Transverse colon (tissue), 4 donors: ENCODE results near the gene TOR4A. TPM values are rescaled to one million over a fixed set of nuclear protein-coding genes. Genes with fewer than 3 reads are reported as not detected.

ENCODE experiments used
- DNase-seq: peaks from one replicate; pipeline ENCODE4 v3.0.0-alpha.2; 2019
- H3K27ac ChIP-seq, 4 donors: fragments of 200-600 bp; sonication (generic); 2 replicates each; pipeline ENCODE4 v1.5.1; 2016 to 2018; ENCODE audit warnings: inconsistent platforms in 4 of 4
- H3K27me3 ChIP-seq: fragments of 200-600 bp; sonication (generic); 2 replicates; pipeline ENCODE4 v1.5.1; 2017; ENCODE audit warnings: inconsistent platforms
- H3K36me3 ChIP-seq, 4 donors: fragments of 200-600 bp; sonication (generic); 2 replicates each; pipeline ENCODE4 v1.5.1; 2017 to 2019; ENCODE audit warnings: inconsistent platforms in 4 of 4
- H3K4me1 ChIP-seq, 4 donors: fragments of 200-600 bp; sonication (generic); 2 replicates each; pipeline ENCODE4 v1.5.1; 2017 to 2020; ENCODE audit warnings: inconsistent platforms in 4 of 4
- H3K4me3 ChIP-seq, 4 donors: fragments of 200-600 bp; sonication (generic); 1 replicate in 1 of 4; 2 replicates in 3 of 4; pipeline versions ENCODE4 v1.5.1 to v1.6.1; 2017 to 2019; ENCODE audit warnings: inconsistent platforms in 4 of 4
- H3K9me3 ChIP-seq, 2 donors: fragments of 200-600 bp; sonication (generic); 2 replicates each; pipeline ENCODE4 v1.5.1; 2017 to 2019; ENCODE audit warnings: inconsistent platforms in 2 of 2
- CTCF ChIP-seq, 5 experiments: fragments of 200-600 bp in 3 of 5; fragments of 450-650 bp in 2 of 5; sonication (generic) in 3 of 5; IDR thresholded peaks; 1 replicate in 2 of 5; 2 replicates in 3 of 5; pipeline ENCODE4 v1.5.1; 2016 to 2017; ENCODE audit warnings: antibody characterized with exemption in 5 of 5, inconsistent platforms in 3 of 5, mild to moderate bottlenecking in 2 of 5, moderate library complexity in 1 of 5
- EP300 ChIP-seq: sonication (generic); formaldehyde crosslinking; IDR thresholded peaks from one replicate; pipeline ENCODE4 v1.6.1; 2017; ENCODE audit warnings: antibody characterized with exemption, low read depth
- POLR2A ChIP-seq: fragments of 450-650 bp; IDR thresholded peaks from one replicate; pipeline ENCODE4 v1.6.1; 2016; ENCODE audit warnings: antibody characterized with exemption, mild to moderate bottlenecking, moderate library complexity
- POLR2AphosphoS5 ChIP-seq, 3 donors: sonication (generic); formaldehyde crosslinking; IDR thresholded peaks; one replicate each; pipeline ENCODE4 v1.6.1; 2016; ENCODE audit warnings: antibody characterized with exemption in 3 of 3
- WGBS, 2 donors: methylation state at CpG; one replicate each; pipeline ENCODE4 v1.1.5; 2018; ENCODE audit warnings: low coverage in 1 of 2; 5-methylcytosine and 5-hydroxymethylcytosine counted together
- in situ Hi-C, 4 donors: fragments of 200-750 bp; cut with MboI; loops; one replicate each; pipeline versions ENCODE4 v1.15.0 to v1.15.1; 2017; ENCODE audit warnings: low sequenced_read_pairs in 3 of 4, low pct_ligation_motif_present in 1 of 4, low pct_unique_long_range_greater_than_20kb in 1 of 4
- intact Hi-C: fragments of 100-400 bp; cut with DNase I; formaldehyde crosslinking; loops from one replicate; pipeline ENCODE4 v1.15.1; 2023; ENCODE audit warnings: low total_unique reads
- total RNA-seq, 4 donors: library from RNA; depleted of rRNA; stranded (reverse); fragments of >200 nt; gene quantifications; one replicate each; pipeline ENCODE4 v1.1.0, GENCODE V29; 2016

TOR4A gene
- total RNA-seq, 4 donors from 2014 or later: 49.2 to 121 (median 71.7) TPM

DNA sequence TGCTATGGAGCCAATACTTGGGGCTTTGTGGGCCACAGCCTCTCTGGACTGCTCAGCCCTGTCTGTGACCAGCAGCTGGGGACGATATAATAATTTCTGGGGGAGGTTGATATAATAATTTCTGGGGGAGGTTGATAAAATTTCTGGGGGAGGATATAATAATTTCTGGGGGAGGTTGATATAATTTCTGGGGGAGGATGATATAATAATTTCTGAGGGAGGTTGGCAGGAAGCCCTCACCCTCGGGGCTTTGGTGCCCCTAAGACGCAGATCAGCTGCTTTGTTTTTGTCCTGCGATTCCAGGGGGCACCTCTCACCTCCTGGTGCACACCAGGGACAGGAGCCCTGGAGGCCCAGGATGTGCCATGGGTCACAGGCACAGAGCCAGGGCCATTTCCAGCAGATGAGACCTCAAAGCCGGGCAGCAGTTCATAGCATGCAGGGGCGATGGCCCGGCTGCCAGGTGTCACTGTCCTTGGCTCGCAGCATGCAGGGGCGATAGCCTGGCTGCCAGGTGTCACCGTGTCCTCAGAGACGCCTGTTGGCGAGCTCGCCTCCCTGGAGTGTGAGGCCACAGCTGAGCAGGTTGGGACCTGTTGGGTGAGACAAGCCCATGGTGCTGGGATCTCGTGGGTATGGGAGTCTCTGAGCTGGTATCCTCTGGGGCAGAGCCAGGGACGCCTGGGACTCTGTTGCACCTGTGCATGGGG lies 3.8 kb upstream of the TOR4A start:
- DNase-seq: no peak
- H3K36me3 ChIP-seq: peaks cover 0 to 15% (median 5%) of the 10 kb centered on the region in 4 donors
- H3K27me3 ChIP-seq: no peaks in the 10 kb centered on the region
- TF ChIP-seq EP300 (no peak), POLR2AphosphoS5 (IDR thresholded peaks at IDR 0.05) (peak in 2 of 3 donors; percentile 31 to 37)
- H3K4me1 ChIP-seq: peaks cover 22 to 47% (median 30%) of the 10 kb centered on the region in 4 donors
- intact Hi-C loops (no loop called here), in situ Hi-C loops (no loop called here)
- no peaks in the 10 kb centered on the region for H3K9me3 ChIP-seq
- H3K27ac ChIP-seq: peak overlapping the region; percentile 60 to 79 (median 76)
- 45 to 47% methylated on average over 2 to 11 of the region's 15 CpGs for WGBS, 2 donors
- H3K4me3 ChIP-seq: no peak overlapping the region

DNA sequence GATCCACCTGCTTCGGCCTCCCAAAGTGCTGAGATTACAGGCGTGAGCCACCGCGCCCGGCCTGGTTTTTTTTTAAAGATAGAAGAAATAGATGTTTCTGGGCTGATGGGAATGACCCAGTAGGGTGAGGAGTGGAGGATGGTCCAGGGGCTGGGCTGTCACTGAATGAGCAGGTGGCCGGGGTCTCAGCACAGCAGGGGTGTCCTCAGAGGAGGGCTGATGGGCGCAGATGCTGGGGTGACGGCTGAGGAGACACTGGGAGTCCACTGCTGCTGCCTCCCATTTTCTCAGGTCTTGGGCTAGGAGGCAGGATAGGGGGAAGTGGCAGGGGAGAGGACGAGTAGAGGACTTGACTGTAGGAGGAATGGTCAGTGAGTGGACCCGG lies 2.3 kb upstream of the TOR4A start:
- H3K4me1 ChIP-seq: peaks cover 13 to 44% (median 22%) of the 10 kb centered on the region in 4 donors
- no peak overlapping the region for H3K4me3 ChIP-seq
- no peaks in the 10 kb centered on the region for H3K27me3 ChIP-seq
- H3K27ac ChIP-seq: peak overlapping the region in 2 of 4 donors; percentile 5 to 79
- intact Hi-C loops (no loop called here), in situ Hi-C loops (loop anchor here in 2 of 4 donors (25.0 kb wide), 1 partner anchor 137 kb away; the partner anchor contains the start of genes EXD3 (in 2 of the 2) and NOXA1 (in 2 of the 2))
- TF ChIP-seq POLR2A: no peak
- TF ChIP-seq POLR2AphosphoS5 (IDR thresholded peaks at IDR 0.05): no peak
- TF ChIP-seq CTCF (IDR thresholded peaks at IDR 0.05): no peak
- TF ChIP-seq EP300: no peak
- H3K36me3 ChIP-seq: peaks cover 0 to 15% (median 5%) of the 10 kb centered on the region in 4 donors
- no peaks in the 10 kb centered on the region for H3K9me3 ChIP-seq
- 82 to 87% methylated on average over 3 to 10 of the region's 10 CpGs for WGBS, 2 donors
- no peak for DNase-seq

GRCh38 chr9:137275588-137276472 lies 1.7 kb upstream of the TOR4A start:
- Histone ChIP-seq H3K4me1 (peaks cover 13 to 50% (median 27%) of the 10 kb centered on the region in 4 donors), H3K27me3 (peaks cover 6% of the 10 kb centered on the region), H3K36me3 (peaks cover 0 to 15% (median 5%) of the 10 kb centered on the region in 4 donors), H3K27ac (peak overlapping the region; percentile 86 to 95 (median 90)), H3K9me3 (no peaks in the 10 kb centered on the region), H3K4me3 (no peak overlapping the region)
- intact Hi-C loops (no loop called here), in situ Hi-C loops (loop anchor here in 2 of 4 donors (25.0 kb wide), 1 partner anchor 136 kb away; the partner anchor contains the start of genes EXD3 (in 2 of the 2) and NOXA1 (in 2 of the 2))
- no peak for DNase-seq
- WGBS, 2 donors: 82 to 87% methylated on average over 7 to 22 of the region's 24 CpGs
- no peak for TF ChIP-seq POLR2A
- TF ChIP-seq CTCF (IDR thresholded peaks at IDR 0.05): no peak
- no peak for TF ChIP-seq EP300
- TF ChIP-seq POLR2AphosphoS5 (IDR thresholded peaks at IDR 0.05): no peak

DNA sequence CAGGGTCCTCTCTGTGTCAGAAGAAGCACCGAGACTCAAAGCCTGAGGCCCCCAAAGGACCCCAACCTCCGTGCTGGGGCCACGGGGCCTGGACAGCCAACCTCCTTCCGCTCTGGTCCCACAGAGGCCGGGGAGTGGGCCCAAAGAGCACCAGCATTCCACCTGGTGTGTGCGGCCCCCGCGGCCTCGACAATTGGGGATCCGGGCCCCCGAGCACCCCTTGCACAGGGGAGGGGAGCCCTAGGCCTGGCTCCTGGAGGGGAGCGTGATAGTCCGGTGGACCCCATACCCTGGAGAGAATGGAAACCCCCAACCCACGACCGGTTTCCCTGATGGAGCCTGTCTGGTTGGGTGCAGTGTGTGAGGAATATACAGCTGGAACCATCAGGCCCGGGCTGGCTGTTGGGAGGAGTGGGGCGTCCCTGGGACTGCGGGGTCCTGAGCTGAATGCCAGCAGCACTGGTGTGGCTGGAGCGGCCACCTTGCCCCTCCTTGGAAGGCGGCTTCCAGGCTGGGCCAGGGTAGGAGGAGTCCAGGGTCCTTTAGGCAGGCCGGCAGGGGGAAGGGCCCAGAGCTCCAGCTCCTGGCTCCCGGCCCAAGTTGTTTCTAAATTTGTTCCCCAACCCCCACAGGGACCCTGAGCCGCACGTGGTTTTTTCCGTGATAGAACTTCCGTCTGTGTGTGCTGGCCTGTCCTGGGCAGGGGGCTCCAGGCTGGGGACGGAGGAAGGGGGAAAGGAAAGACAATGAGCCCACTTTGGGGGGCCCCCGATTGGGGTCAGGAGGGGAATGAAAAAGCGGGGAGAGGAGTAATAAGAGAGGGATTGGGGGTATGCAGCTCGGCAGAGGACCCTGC lies 825 bp upstream of the TOR4A start:
- Histone ChIP-seq H3K4me3 (peak overlapping the region in 3 of 4 donors; percentile 49 to 74 (median 62)), H3K27ac (peak overlapping the region; percentile 86 to 95 (median 90)), H3K4me1 (peaks cover 13 to 53% (median 30%) of the 10 kb centered on the region in 4 donors), H3K36me3 (peaks cover 0 to 15% (median 5%) of the 10 kb centered on the region in 4 donors), H3K27me3 (peaks cover 9% of the 10 kb centered on the region), H3K9me3 (no peaks in the 10 kb centered on the region)
- WGBS, 2 donors: 3 to 40% methylated on average over 8 to 29 of the region's 30 CpGs
- peak; percentile 79 for DNase-seq
- in situ Hi-C loops (loop anchor here in 2 of 4 donors (25.0 kb wide), 1 partner anchor 136 kb away; the partner anchor contains the start of genes EXD3 (in 2 of the 2) and NOXA1 (in 2 of the 2)), intact Hi-C loops (no loop called here)
- TF ChIP-seq CTCF (IDR thresholded peaks at IDR 0.05): no peak
- no peak for TF ChIP-seq POLR2A
- no peak for TF ChIP-seq EP300
- TF ChIP-seq POLR2AphosphoS5 (IDR thresholded peaks at IDR 0.05): peak in 1 of 3 donors; percentile 12
